ENCODE data around the gene SCG5. TPM values are rescaled to one million over a fixed set of nuclear protein-coding genes. Genes with fewer than 3 reads are reported as not detected.

Gene SCG5
- total RNA-seq, 1 experiment from 2014 or later: 23.9 TPM

- Mint-ChIP-seq H3K4me3 (no peak overlapping the region), H3K27me3 (ENCODE audit: low read depth) (peaks cover 8% of the 10 kb centered on the region), H3K36me3 (ENCODE audit: insufficient read depth in 1 of 3, low read depth in 3 of 3) (no peaks in the 10 kb centered on the region), H3K4me1 (peaks cover 23 to 24% of the 10 kb centered on the region in 2 experiments), H3K27ac (no peak overlapping the region), H3K9me3 (peaks cover 0 to 2% of the 10 kb centered on the region in 2 experiments; a peak in 3 of 5 replicates)
- no peak overlapping the region for H3T11ph ChIP-seq (ENCODE audit: low read length)
- no peaks in the 10 kb centered on the region; the same call in 1 of the 2 replicates for H3K4me1 ChIP-seq (ENCODE audit: insufficient read depth, low read length)
- no peaks in the 10 kb centered on the region; the same call in 1 of the 2 replicates for H3K27me3 ChIP-seq (ENCODE audit: insufficient read depth, low read length)
- no peak overlapping the region for H2AFZ ChIP-seq (ENCODE audit: low read length)
- H2BK15ac ChIP-seq (ENCODE audit: low read depth, low read length): no peak overlapping the region
- no peak overlapping the region for H3K9ac ChIP-seq (ENCODE audit: extremely low read depth, insufficient read length, low read length)
- no peak overlapping the region for H4K5ac ChIP-seq (ENCODE audit: insufficient read length, low read depth, low read length)
- H3K9me3 ChIP-seq (ENCODE audit: control insufficient read depth, low read depth, low read length): no peaks in the 10 kb centered on the region
- H3K14ac ChIP-seq (ENCODE audit: insufficient read depth, low read length): no peak overlapping the region
- DNase-seq: no peak
- H3K23me2 ChIP-seq (ENCODE audit: insufficient read length, low read depth, low read length, poor library complexity, severe bottlenecking): no peaks in the 10 kb centered on the region
- H3K79me1 ChIP-seq (ENCODE audit: insufficient read depth, low read depth, low read length, poor library complexity, severe bottlenecking): no peaks in the 10 kb centered on the region
- no peak overlapping the region for H3K4me2 ChIP-seq (ENCODE audit: insufficient read depth, insufficient read length, low read length)
- no peak overlapping the region for H3K23ac ChIP-seq (ENCODE audit: insufficient read length, low read depth, low read length)
- no peak overlapping the region for H2BK120ac ChIP-seq (ENCODE audit: low read depth, low read length, poor library complexity, severe bottlenecking)
- no peak for TF ChIP-seq CTCF (conservative IDR thresholded peaks at IDR 0.05)
- H3K4ac ChIP-seq (ENCODE audit: low read depth, low read length): no peak overlapping the region
- H4K91ac ChIP-seq (ENCODE audit: insufficient read length, low read depth, low read length): no peak overlapping the region
- no peaks in the 10 kb centered on the region for H4K20me1 ChIP-seq (ENCODE audit: control insufficient read depth, insufficient read depth, insufficient read length)
- no peak overlapping the region for H3K56ac ChIP-seq (ENCODE audit: insufficient read length, low read depth, low read length)
- no peak overlapping the region for H3K18ac ChIP-seq (ENCODE audit: insufficient read length, low read depth, low read length)
- WGBS (ENCODE audit: extremely low coverage, insufficient read length, low lambda C conversion rate): no CpG with 5 or more reads among the region's 6 CpGs
- H3K27ac ChIP-seq (ENCODE audit: insufficient read length, low read depth, low read length): no peak overlapping the region
- H2BK20ac ChIP-seq (ENCODE audit: low read depth, low read length, poor library complexity, severe bottlenecking): no peak overlapping the region
- H4K8ac ChIP-seq (replicated peaks; ENCODE audit: insufficient read length, low read depth, low read length): no peak overlapping the region
- no peak overlapping the region for H2AK5ac ChIP-seq (ENCODE audit: insufficient read length, low read length)
- no peaks in the 10 kb centered on the region for H3K79me2 ChIP-seq (ENCODE audit: insufficient read depth, low read length)
- H2BK5ac ChIP-seq (ENCODE audit: insufficient read length, low read length): no peak overlapping the region
- no peak overlapping the region for H2BK12ac ChIP-seq (ENCODE audit: insufficient read length, low read depth, low read length)
Measured at GRCh38 chr15:32732574-32733157, 91.2 kb downstream of the SCG5 start.

Data from H9 (cell line).